ENCODE data around the gene HOXC9.

The HOXC9 gene

DNA sequence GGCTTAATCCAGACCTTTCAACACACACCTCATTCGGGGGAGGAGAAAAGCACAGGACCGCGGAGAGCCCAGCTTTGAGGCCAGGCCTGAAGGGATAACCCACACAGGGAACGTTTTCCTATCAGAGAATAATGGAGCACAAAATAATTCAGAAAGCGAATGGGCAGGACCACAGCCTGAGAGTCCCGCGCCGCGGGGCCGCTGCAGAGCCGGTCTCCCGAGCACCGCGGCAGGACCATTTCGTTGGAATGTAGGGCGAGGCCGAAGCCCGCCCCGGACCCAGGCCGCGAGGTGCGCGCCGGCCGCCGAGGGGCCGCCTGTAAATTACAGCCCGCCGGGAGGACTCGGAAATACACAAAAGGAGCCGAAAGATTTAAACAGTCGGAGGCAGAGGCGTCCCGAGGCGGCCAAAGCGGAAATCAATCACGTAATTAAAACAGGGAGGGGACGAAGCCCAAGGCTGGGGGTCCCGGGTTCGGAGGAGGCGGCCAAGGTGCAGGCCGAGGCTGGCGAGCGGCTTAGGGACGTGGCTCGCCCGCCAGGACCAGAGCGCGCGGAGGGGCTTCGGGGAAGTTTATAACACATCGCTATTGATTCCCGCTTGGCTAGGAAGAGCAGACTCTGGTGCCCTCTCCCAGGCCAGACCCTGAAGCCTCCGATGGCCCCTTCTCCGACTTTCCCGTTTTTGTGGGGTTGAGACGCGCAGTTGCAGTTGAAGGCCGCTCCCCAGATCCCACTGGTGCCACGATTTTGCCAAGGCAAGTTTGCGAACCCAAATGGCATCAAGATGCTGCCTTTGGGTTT is 47.4 kb downstream of the HOXC9 start:
- Histone ChIP-seq H3K4me3 (ENCODE audit: low read depth, low read length) (no peak overlapping the region), H3K27me3 (ENCODE audit: insufficient read depth, low read length) (no peaks in the 10 kb centered on the region), H3K79me2 (ENCODE audit: control insufficient read depth, insufficient read depth, low read length, unreplicated experiment) (no peaks in the 10 kb centered on the region), H2AFZ (ENCODE audit: low read length, unreplicated experiment) (no peak overlapping the region), H3K4me1 (ENCODE audit: control insufficient read depth, insufficient read depth, low read length, unreplicated experiment) (peaks cover under 1% of the 10 kb centered on the region), H3K27ac (ENCODE audit: low read depth, low read length) (no peak overlapping the region), H3K36me3 (ENCODE audit: insufficient read depth, low read length) (no peaks in the 10 kb centered on the region)

- no peaks in the 10 kb centered on the region for H3K79me2 ChIP-seq (ENCODE audit: control insufficient read depth, insufficient read depth, low read length, unreplicated experiment)
- H3K4me1 ChIP-seq (ENCODE audit: control insufficient read depth, insufficient read depth, low read length, unreplicated experiment), result peaks cover 6% of the 10 kb centered on the region
- H3K36me3 ChIP-seq (ENCODE audit: insufficient read depth, low read length), result no peaks in the 10 kb centered on the region
- H3K4me3 ChIP-seq (ENCODE audit: low read depth, low read length), result no peak overlapping the region
- no peaks in the 10 kb centered on the region for H3K27me3 ChIP-seq (ENCODE audit: insufficient read depth, low read length)
- H2AFZ ChIP-seq (ENCODE audit: low read length, unreplicated experiment), result no peak overlapping the region
- H3K27ac ChIP-seq (ENCODE audit: low read depth, low read length), result no peak overlapping the region
Observed at GRCh38 chr12:54047964-54048303, 48.0 kb downstream of the HOXC9 start.

- H3K79me2 ChIP-seq (ENCODE audit: control insufficient read depth, insufficient read depth, low read length, unreplicated experiment), result no peaks in the 10 kb centered on the region
- H3K36me3 ChIP-seq (ENCODE audit: insufficient read depth, low read length), result no peaks in the 10 kb centered on the region
- H3K27ac ChIP-seq (ENCODE audit: low read depth, low read length), result no peak overlapping the region
- no peak overlapping the region for H2AFZ ChIP-seq (ENCODE audit: low read length, unreplicated experiment)
- peaks cover 9% of the 10 kb centered on the region for H3K4me1 ChIP-seq (ENCODE audit: control insufficient read depth, insufficient read depth, low read length, unreplicated experiment)
- H3K27me3 ChIP-seq (ENCODE audit: insufficient read depth, low read length), result no peaks in the 10 kb centered on the region
- no peak overlapping the region for H3K4me3 ChIP-seq (ENCODE audit: low read depth, low read length)
Observed at GRCh38 chr12:54048406-54049093, 48.6 kb downstream of the HOXC9 start.

DNA sequence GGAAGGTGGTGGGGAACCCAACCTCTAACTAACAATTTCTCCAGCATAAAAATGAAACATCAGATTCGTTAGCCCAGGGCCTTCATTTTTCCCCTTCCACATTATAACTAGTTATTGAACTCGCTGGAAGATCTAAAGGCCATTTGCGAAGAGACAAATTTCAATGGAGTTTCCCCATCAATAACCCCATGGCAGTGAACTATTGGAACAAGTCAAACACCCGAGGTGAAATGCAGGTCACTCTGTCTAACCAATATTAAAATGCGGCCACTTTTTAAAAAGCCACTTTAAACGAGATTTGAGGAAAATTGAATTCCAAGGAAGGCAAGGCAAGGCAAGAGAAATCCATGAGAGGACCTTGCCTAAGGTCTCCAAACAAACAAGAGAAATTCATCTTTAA is 49.1 kb downstream of the HOXC9 start:
- H3K27me3 ChIP-seq (ENCODE audit: insufficient read depth, low read length), result no peaks in the 10 kb centered on the region
- peaks cover 9% of the 10 kb centered on the region for H3K4me1 ChIP-seq (ENCODE audit: control insufficient read depth, insufficient read depth, low read length, unreplicated experiment)
- H2AFZ ChIP-seq (ENCODE audit: low read length, unreplicated experiment), result no peak overlapping the region
- H3K4me3 ChIP-seq (ENCODE audit: low read depth, low read length), result no peak overlapping the region
- no peaks in the 10 kb centered on the region for H3K36me3 ChIP-seq (ENCODE audit: insufficient read depth, low read length)
- H3K27ac ChIP-seq (ENCODE audit: low read depth, low read length), result no peak overlapping the region
- peaks cover 5% of the 10 kb centered on the region for H3K79me2 ChIP-seq (ENCODE audit: control insufficient read depth, insufficient read depth, low read length, unreplicated experiment)

GRCh38 chr12:54050482-54050810 is 50.5 kb downstream of the HOXC9 start:
- Histone ChIP-seq H3K4me3 (ENCODE audit: low read depth, low read length) (no peak overlapping the region), H3K79me2 (ENCODE audit: control insufficient read depth, insufficient read depth, low read length, unreplicated experiment) (peaks cover 13% of the 10 kb centered on the region), H3K27ac (ENCODE audit: low read depth, low read length) (no peak overlapping the region), H3K27me3 (ENCODE audit: insufficient read depth, low read length) (no peaks in the 10 kb centered on the region), H2AFZ (ENCODE audit: low read length, unreplicated experiment) (no peak overlapping the region), H3K4me1 (ENCODE audit: control insufficient read depth, insufficient read depth, low read length, unreplicated experiment) (peaks cover 11% of the 10 kb centered on the region), H3K36me3 (ENCODE audit: insufficient read depth, low read length) (no peaks in the 10 kb centered on the region)

GRCh38 chr12:54051026-54051842 is 51.3 kb downstream of the HOXC9 start:
- H3K79me2 ChIP-seq (ENCODE audit: control insufficient read depth, insufficient read depth, low read length, unreplicated experiment), result peaks cover 13% of the 10 kb centered on the region
- H3K27ac ChIP-seq (ENCODE audit: low read depth, low read length), result no peak overlapping the region
- no peaks in the 10 kb centered on the region for H3K27me3 ChIP-seq (ENCODE audit: insufficient read depth, low read length)
- H2AFZ ChIP-seq (ENCODE audit: low read length, unreplicated experiment), result no peak overlapping the region
- no peaks in the 10 kb centered on the region for H3K36me3 ChIP-seq (ENCODE audit: insufficient read depth, low read length)
- H3K4me3 ChIP-seq (ENCODE audit: low read depth, low read length), result no peak overlapping the region
- peaks cover 18% of the 10 kb centered on the region for H3K4me1 ChIP-seq (ENCODE audit: control insufficient read depth, insufficient read depth, low read length, unreplicated experiment)

DNA sequence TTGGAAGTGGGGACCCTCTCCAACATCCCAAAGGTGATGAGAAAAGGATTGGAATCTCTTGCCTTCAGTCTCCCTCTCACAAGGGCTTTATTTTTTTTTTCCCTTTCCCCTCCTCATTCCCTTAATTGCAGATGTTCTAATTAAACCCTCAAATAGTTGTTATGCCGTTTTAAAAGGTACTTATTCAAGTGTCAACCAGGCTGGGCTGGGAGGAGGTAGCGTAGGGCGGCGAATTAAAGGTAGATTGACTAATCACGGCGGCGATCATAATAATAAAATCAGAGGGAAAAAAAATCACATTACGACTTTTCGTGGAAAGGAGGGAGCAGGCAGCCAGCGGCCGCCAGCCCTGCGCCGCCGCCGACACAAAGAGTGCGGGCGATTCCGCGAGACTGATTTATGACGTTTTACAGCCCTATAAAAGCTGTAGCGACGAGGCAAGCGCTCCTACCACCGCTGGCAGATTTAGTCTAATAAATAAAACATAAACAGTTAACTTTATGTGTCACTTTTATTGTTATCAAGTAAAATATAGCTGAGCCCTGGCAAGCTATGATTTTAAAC is 52.0 kb downstream of the HOXC9 start:
- H3K27me3 ChIP-seq (ENCODE audit: insufficient read depth, low read length), result no peaks in the 10 kb centered on the region
- H3K79me2 ChIP-seq (ENCODE audit: control insufficient read depth, insufficient read depth, low read length, unreplicated experiment), result peaks cover 13% of the 10 kb centered on the region
- peaks cover 18% of the 10 kb centered on the region for H3K4me1 ChIP-seq (ENCODE audit: control insufficient read depth, insufficient read depth, low read length, unreplicated experiment)
- no peak overlapping the region for H3K4me3 ChIP-seq (ENCODE audit: low read depth, low read length)
- no peak overlapping the region for H3K27ac ChIP-seq (ENCODE audit: low read depth, low read length)
- H3K36me3 ChIP-seq (ENCODE audit: insufficient read depth, low read length), result no peaks in the 10 kb centered on the region
- no peak overlapping the region for H2AFZ ChIP-seq (ENCODE audit: low read length, unreplicated experiment)

- H3K36me3 ChIP-seq (ENCODE audit: insufficient read depth, low read length), result no peaks in the 10 kb centered on the region
- H3K4me3 ChIP-seq (ENCODE audit: low read depth, low read length), result peak overlapping the region; percentile 90
- peak overlapping the region; percentile 16; the same call in 1 of the 2 replicates for H3K27ac ChIP-seq (ENCODE audit: low read depth, low read length)
- peaks cover 13% of the 10 kb centered on the region for H3K79me2 ChIP-seq (ENCODE audit: control insufficient read depth, insufficient read depth, low read length, unreplicated experiment)
- H2AFZ ChIP-seq (ENCODE audit: low read length, unreplicated experiment), result peak overlapping the region; percentile 96
- no peaks in the 10 kb centered on the region for H3K27me3 ChIP-seq (ENCODE audit: insufficient read depth, low read length)
- peaks cover 18% of the 10 kb centered on the region for H3K4me1 ChIP-seq (ENCODE audit: control insufficient read depth, insufficient read depth, low read length, unreplicated experiment)
Observed at GRCh38 chr12:54052438-54053002, 52.6 kb downstream of the HOXC9 start.

Data from ACC112 (cell line).